GM12878 (cell line): ENCODE data around the gene JADE2.

Experiments
- ASH2L ChIP-seq: fragments of 300-600, 200-600 bp; sonication (generic); IDR thresholded peaks from 2 replicates; pipeline ENCODE4 v1.6.1; 2017; ENCODE audit warnings: low read depth, mild to moderate bottlenecking, borderline replicate concordance
- EP300 ChIP-seq, 2 experiments: fragments of 150-350 bp in 1 of 2; IDR thresholded peaks; 2 replicates each; pipeline ENCODE4 v1.6.1; 2011 to 2012; ENCODE audit warnings: low read depth in 2 of 2, low read length in 2 of 2, borderline replicate concordance in 1 of 2, improper control_type of control experiment in 1 of 2, inconsistent platforms in 1 of 2; ENCODE audit not compliant: control insufficient read depth in 1 of 2
- TAF1 ChIP-seq: IDR thresholded peaks from 2 replicates; pipeline ENCODE4 v1.6.1; 2011; ENCODE audit warnings: mild to moderate bottlenecking, low read depth, low read length, borderline replicate concordance
- YY1 ChIP-seq: IDR thresholded peaks from 2 replicates; pipeline ENCODE4 v1.6.1; 2011; ENCODE audit warnings: low read depth, mild to moderate bottlenecking, low read length
- ZSCAN29 ChIP-seq: fragments of 450-650 bp; IDR thresholded peaks from 2 replicates; pipeline ENCODE4 v1.6.1; 2017; ENCODE audit warnings: mild to moderate bottlenecking, moderate library complexity
- TF ChIP-seq, protein P1 (sequence below): fragments of 450-650 bp; IDR thresholded peaks from 2 replicates; pipeline ENCODE4 v1.6.1; 2016; ENCODE audit warnings: mild to moderate bottlenecking
- TF ChIP-seq, protein P2 (sequence below), 3 experiments: IDR thresholded peaks in 2 of 3; conservative IDR thresholded peaks in 1 of 3; 2 replicates each; pipeline ENCODE4 v1.5.1; 2011; ENCODE audit warnings: low read depth in 3 of 3, low read length in 3 of 3, mild to moderate bottlenecking in 3 of 3, control low read depth in 2 of 3, moderate library complexity in 2 of 3, inconsistent platforms in 1 of 3, mixed read lengths in 1 of 3; ENCODE audit not compliant: control insufficient read depth in 2 of 3, insufficient read depth in 1 of 3; ENCODE audit errors: extremely low read depth in 1 of 3

DNA sequence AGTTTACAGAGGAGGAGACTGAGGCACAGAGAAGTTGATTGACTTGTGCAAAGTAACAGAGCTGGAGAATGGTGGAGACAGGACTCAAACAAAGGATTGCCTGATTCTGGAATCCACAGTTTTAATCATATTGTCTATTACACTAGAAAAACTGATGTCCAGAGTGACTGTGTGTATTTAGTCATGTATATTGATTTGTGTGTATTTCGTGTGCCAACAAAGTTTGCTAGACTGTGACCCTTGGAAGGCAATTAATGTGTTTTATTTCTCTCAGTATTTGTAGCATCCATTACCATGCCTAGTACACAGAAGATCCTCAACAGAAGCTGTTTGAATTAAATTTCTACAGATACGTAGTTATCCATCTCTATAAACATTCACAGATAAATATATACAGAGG, 5.5 kb upstream of the JADE2 start:
- no peak for TF ChIP-seq YY1
- TF ChIP-seq, protein P1, sequence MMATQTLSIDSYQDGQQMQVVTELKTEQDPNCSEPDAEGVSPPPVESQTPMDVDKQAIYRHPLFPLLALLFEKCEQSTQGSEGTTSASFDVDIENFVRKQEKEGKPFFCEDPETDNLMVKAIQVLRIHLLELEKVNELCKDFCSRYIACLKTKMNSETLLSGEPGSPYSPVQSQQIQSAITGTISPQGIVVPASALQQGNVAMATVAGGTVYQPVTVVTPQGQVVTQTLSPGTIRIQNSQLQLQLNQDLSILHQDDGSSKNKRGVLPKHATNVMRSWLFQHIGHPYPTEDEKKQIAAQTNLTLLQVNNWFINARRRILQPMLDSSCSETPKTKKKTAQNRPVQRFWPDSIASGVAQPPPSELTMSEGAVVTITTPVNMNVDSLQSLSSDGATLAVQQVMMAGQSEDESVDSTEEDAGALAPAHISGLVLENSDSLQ = no peak
- TF ChIP-seq, protein P2, sequence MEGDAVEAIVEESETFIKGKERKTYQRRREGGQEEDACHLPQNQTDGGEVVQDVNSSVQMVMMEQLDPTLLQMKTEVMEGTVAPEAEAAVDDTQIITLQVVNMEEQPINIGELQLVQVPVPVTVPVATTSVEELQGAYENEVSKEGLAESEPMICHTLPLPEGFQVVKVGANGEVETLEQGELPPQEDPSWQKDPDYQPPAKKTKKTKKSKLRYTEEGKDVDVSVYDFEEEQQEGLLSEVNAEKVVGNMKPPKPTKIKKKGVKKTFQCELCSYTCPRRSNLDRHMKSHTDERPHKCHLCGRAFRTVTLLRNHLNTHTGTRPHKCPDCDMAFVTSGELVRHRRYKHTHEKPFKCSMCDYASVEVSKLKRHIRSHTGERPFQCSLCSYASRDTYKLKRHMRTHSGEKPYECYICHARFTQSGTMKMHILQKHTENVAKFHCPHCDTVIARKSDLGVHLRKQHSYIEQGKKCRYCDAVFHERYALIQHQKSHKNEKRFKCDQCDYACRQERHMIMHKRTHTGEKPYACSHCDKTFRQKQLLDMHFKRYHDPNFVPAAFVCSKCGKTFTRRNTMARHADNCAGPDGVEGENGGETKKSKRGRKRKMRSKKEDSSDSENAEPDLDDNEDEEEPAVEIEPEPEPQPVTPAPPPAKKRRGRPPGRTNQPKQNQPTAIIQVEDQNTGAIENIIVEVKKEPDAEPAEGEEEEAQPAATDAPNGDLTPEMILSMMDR (IDR thresholded peaks at IDR 0.05 in 2 of 3, conservative IDR thresholded peaks at IDR 0.05 in 1 of 3; ENCODE audit: control insufficient read depth in 2 of 3, extremely low read depth in 1 of 3, insufficient read depth in 1 of 3, low read depth in 3 of 3, low read length in 3 of 3) = no peak
- no peak for TF ChIP-seq ZSCAN29
- TF ChIP-seq TAF1 = no peak
- TF ChIP-seq ASH2L = no peak
- TF ChIP-seq EP300 (IDR thresholded peaks at IDR 0.05; ENCODE audit: borderline replicate concordance in 1 of 2, control insufficient read depth in 1 of 2, low read depth in 2 of 2, low read length in 2 of 2) = no peak
